Nephron progenitor cell (in vitro differentiated cells): ENCODE measurements around the gene PRSS23.
A peak's percentile ranks its signal among the peaks of the same experiment; 100 is the strongest.

ENCODE experiments used
- DNase-seq: peaks from one replicate; pipeline ENCODE4 v3.0.0; 2021
- H3K27ac Mint-ChIP-seq: 2 replicates; pipeline ENCODE4 v1.8.0; 2021; ENCODE audit warnings: mild to moderate bottlenecking, moderate library complexity, mixed read lengths
- H3K27me3 Mint-ChIP-seq: 2 replicates; pipeline ENCODE4 v1.8.0; 2021; ENCODE audit warnings: mild to moderate bottlenecking, low read depth, mixed read lengths; ENCODE audit not compliant: poor library complexity
- H3K36me3 Mint-ChIP-seq: 2 replicates; pipeline ENCODE4 v1.8.0; 2021; ENCODE audit warnings: low read depth, mixed read lengths
- H3K4me1 Mint-ChIP-seq: 2 replicates; pipeline ENCODE4 v1.8.0; 2021; ENCODE audit warnings: mixed read lengths
- H3K4me3 Mint-ChIP-seq: 2 replicates; pipeline ENCODE4 v1.8.0; 2021; ENCODE audit warnings: mild to moderate bottlenecking, moderate library complexity, mixed read lengths
- H3K9me3 Mint-ChIP-seq: 2 replicates; pipeline ENCODE4 v1.8.0; 2021; ENCODE audit warnings: mild to moderate bottlenecking, moderate library complexity, mixed read lengths
- TF ChIP-seq, protein P1 (sequence below): fragments of 200-600 bp; sonication (generic); IDR thresholded peaks from 2 replicates; pipeline ENCODE4 v1.5.0; 2021; ENCODE audit warnings: antibody characterized with exemption

PRSS23 gene

DNA sequence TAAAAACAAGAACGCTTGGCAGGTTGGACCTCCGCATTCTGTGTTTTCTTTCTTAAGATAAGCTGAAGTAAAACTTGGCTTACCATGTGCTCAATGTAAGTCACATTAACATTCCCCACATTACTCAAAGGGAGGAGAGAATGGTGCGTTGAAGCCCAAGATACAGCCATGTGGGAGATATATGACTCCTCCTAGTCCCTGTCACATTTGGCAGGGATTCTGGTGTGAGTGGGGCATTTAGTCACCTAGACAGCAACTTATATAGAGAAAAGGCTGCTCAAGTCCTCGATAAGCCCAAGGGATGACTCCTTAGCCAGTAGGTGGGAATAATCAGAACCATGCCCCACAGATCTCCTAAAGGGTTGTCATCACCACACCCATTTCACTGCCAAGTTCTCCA is 4.6 kb downstream of the PRSS23 start:
- Mint-ChIP-seq H3K36me3 (peaks cover 17% of the 10 kb centered on the region), H3K4me3 (no peak overlapping the region), H3K27ac (no peak overlapping the region), H3K27me3 (peaks cover 5% of the 10 kb centered on the region), H3K4me1 (peaks cover 86% of the 10 kb centered on the region), H3K9me3 (no peaks in the 10 kb centered on the region)
- TF ChIP-seq, protein P1, sequence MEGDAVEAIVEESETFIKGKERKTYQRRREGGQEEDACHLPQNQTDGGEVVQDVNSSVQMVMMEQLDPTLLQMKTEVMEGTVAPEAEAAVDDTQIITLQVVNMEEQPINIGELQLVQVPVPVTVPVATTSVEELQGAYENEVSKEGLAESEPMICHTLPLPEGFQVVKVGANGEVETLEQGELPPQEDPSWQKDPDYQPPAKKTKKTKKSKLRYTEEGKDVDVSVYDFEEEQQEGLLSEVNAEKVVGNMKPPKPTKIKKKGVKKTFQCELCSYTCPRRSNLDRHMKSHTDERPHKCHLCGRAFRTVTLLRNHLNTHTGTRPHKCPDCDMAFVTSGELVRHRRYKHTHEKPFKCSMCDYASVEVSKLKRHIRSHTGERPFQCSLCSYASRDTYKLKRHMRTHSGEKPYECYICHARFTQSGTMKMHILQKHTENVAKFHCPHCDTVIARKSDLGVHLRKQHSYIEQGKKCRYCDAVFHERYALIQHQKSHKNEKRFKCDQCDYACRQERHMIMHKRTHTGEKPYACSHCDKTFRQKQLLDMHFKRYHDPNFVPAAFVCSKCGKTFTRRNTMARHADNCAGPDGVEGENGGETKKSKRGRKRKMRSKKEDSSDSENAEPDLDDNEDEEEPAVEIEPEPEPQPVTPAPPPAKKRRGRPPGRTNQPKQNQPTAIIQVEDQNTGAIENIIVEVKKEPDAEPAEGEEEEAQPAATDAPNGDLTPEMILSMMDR: no peak
- DNase-seq: no peak

DNA sequence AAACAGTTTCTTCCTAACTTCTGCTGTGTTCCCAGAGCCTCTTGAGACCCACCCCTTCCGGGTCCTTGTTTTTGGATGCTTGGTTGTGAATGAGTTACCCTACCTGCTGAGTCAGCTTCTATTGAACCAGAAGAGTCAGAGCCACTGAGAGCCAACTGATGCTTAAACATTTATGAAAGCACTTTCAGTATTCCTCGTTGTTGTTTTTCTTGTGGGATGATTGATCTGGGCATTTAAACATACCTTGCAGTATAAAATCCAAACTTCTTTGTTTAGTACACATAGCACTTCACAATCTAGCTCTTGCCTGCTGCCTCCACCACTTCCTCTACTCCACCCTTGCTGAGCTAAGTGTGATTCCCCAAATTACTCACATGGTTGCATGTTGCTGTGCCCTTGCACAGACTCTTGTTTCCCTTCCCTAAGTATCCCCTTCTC is 5.5 kb downstream of the PRSS23 start:
- H3K36me3 Mint-ChIP-seq: peaks cover 17% of the 10 kb centered on the region
- DNase-seq: no peak
- H3K9me3 Mint-ChIP-seq: no peaks in the 10 kb centered on the region
- TF ChIP-seq, protein P1: no peak
- H3K4me3 Mint-ChIP-seq: no peak overlapping the region
- H3K27me3 Mint-ChIP-seq: peaks cover 2% of the 10 kb centered on the region
- H3K27ac Mint-ChIP-seq: peak overlapping the region; percentile 7
- H3K4me1 Mint-ChIP-seq: peaks cover 90% of the 10 kb centered on the region

DNA sequence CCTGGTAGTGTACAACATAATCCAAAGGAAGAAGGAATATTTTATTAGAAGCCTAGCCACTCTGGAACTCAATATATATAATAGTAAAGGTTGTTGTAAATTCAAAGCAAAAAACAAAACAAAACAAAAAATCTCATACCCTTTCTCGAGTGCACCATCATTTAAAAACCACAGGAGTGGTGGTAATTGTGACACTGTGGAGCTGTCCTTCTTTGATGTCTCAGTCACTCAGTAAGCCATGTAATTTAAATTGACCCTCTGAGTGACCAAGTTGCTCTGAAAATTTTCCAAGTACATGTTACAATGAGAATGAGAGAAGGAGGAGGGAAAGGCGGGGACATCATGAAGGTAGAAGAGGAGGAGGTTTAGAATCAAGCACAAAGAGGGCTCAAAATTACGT is 6.6 kb downstream of the PRSS23 start:
- H3K27me3 Mint-ChIP-seq: no peaks in the 10 kb centered on the region
- H3K36me3 Mint-ChIP-seq: peaks cover 17% of the 10 kb centered on the region
- no peaks in the 10 kb centered on the region for H3K9me3 Mint-ChIP-seq
- peak overlapping the region; percentile 52 for H3K27ac Mint-ChIP-seq
- peaks cover 87% of the 10 kb centered on the region for H3K4me1 Mint-ChIP-seq
- TF ChIP-seq, protein P1: no peak
- DNase-seq: no peak
- H3K4me3 Mint-ChIP-seq: no peak overlapping the region

DNA sequence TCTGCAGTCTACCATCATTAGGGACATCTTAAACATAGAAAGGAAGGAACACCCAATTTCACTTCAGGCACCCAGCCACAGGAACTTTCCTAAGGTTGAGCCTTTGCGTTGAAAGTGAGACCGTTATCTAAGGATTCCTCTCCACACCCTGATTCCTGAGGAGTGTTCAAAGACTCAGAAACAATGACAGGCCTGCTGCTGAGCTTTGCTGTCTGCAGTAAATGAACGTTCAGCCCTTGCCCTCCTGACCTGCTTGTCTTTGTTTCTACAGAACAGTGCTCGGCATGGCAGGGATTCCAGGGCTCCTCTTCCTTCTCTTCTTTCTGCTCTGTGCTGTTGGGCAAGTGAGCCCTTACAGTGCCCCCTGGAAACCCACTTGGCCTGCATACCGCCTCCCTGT is 7.0 kb downstream of the PRSS23 start:
- Mint-ChIP-seq H3K9me3 (no peaks in the 10 kb centered on the region), H3K4me1 (peaks cover 87% of the 10 kb centered on the region), H3K27ac (peak overlapping the region; percentile 79), H3K4me3 (peak overlapping the region; percentile 19), H3K36me3 (peaks cover 17% of the 10 kb centered on the region), H3K27me3 (no peaks in the 10 kb centered on the region)
- DNase-seq: no peak
- TF ChIP-seq, protein P1: no peak

DNA sequence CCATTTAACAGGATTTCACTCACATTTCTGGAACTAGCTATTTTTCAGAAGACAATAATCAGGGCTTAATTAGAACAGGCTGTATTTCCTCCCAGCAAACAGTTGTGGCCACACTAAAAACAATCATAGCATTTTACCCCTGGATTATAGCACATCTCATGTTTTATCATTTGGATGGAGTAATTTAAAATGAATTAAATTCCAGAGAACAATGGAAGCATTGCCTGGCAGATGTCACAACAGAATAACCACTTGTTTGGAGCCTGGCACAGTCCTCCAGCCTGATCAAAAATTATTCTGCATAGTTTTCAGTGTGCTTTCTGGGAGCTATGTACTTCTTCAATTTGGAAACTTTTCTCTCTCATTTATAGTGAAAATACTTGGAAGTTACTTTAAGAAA is 9.2 kb downstream of the PRSS23 start:
- Mint-ChIP-seq H3K4me1 (peaks cover 84% of the 10 kb centered on the region), H3K4me3 (no peak overlapping the region), H3K27ac (no peak overlapping the region), H3K36me3 (peaks cover 17% of the 10 kb centered on the region), H3K27me3 (no peaks in the 10 kb centered on the region), H3K9me3 (no peaks in the 10 kb centered on the region)
- no peak for DNase-seq
- TF ChIP-seq, protein P1: no peak

DNA sequence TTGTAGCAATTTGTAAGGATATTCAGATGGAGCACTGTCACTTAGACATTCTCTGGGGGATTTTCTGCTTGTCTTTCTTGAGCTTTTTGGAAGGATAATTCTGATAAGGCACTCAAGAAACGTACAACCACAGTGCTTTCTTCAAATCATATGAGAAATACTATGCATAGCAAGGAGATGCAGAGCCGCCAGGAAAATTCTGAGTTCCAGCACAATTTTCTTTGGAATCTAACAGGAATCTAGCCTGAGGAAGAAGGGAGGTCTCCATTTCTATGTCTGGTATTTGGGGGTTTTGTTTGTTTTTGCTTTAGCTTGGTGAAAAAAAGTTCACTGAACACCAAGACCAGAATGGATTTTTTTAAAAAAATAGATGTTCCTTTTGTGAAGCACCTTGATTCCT is 9.9 kb downstream of the PRSS23 start:
- TF ChIP-seq, protein P1: no peak
- peaks cover 17% of the 10 kb centered on the region for H3K36me3 Mint-ChIP-seq
- H3K27me3 Mint-ChIP-seq: no peaks in the 10 kb centered on the region
- no peak overlapping the region for H3K4me3 Mint-ChIP-seq
- H3K4me1 Mint-ChIP-seq: peaks cover 84% of the 10 kb centered on the region
- H3K9me3 Mint-ChIP-seq: no peaks in the 10 kb centered on the region
- H3K27ac Mint-ChIP-seq: no peak overlapping the region
- no peak for DNase-seq
